BJ (cell line): ENCODE results near the gene FOLR2. TPM values are rescaled to one million over a fixed set of nuclear protein-coding genes. Genes with fewer than 3 reads are reported as not detected.

Source experiments
- CTCF ChIA-PET: fragments of 350-600 bp; formaldehyde crosslinking; extraction: SDS; loops from one replicate; lab custom pipeline; 2021; ENCODE audit warnings: antibody characterized with exemption, inconsistent platforms; lab: Yijun Ruan, JAX
- POLR2A ChIA-PET: fragments of 300-600 bp; sonication (Branson Sonifier 250); formaldehyde crosslinking; extraction: SDS; loops from one replicate; lab custom pipeline; 2021; ENCODE audit warnings: antibody characterized with exemption; lab: Charles Lee
- DNase-seq: peaks from one replicate; pipeline ENCODE4 v3.0.0-alpha.2; 2011; ENCODE audit warnings: low read depth
- H3K27me3 ChIP-seq: 2 replicates; pipeline ENCODE4 v1.6.0; 2011; ENCODE audit warnings: low read length; ENCODE audit not compliant: control insufficient read depth, insufficient read depth
- H3K36me3 ChIP-seq: 2 replicates; pipeline ENCODE4 v1.5.1; 2011; ENCODE audit warnings: low read length; ENCODE audit not compliant: control insufficient read depth, insufficient read depth
- H3K4me3 ChIP-seq: 2 replicates; pipeline ENCODE4 v1.5.1; 2011; ENCODE audit warnings: low read depth, mild to moderate bottlenecking, control low read depth, low read length
- CTCF ChIP-seq: IDR thresholded peaks from 2 replicates; pipeline ENCODE4 v1.5.1; 2011; ENCODE audit warnings: low read depth, mild to moderate bottlenecking, control low read depth, inconsistent platforms, low read length, moderate library complexity; ENCODE audit not compliant: insufficient read depth
- polyA plus RNA-seq: library from polyadenylated mRNA; depleted of rRNA; stranded (reverse); fragments of >200 nt; gene quantifications from 2 replicates; pipeline ENCODE4 v1.2.3, GENCODE V29; 2011

Gene FOLR2
- polyA plus RNA-seq, 1 experiment, result not detected

GRCh38 chr11:72222907-72223614, 6.5 kb downstream of the FOLR2 start:
- ChIA-PET POLR2A (interaction anchor here (0.6 to 0.7 kb wide), 2 partner anchors 185 to 1090 kb away, joined by 3 read pairs; no protein-coding TSS in a partner anchor), CTCF (interaction anchor here (0.6 to 7.5 kb wide), 5 partner anchors 15 to 268 kb away, joined by 3 to 57 read pairs (median 3); no protein-coding TSS in a partner anchor)
- peak; percentile 40 for TF ChIP-seq CTCF
- Histone ChIP-seq H3K36me3 (peaks cover 8% of the 10 kb centered on the region), H3K4me3 (peak overlapping the region; percentile 81), H3K27me3 (peaks cover 10% of the 10 kb centered on the region)
- peak; percentile 57 for DNase-seq

GRCh38 chr11:72223615-72224563, 7.3 kb downstream of the FOLR2 start:
- DNase-seq, result peak; percentile 13
- peaks cover 14% of the 10 kb centered on the region for H3K36me3 ChIP-seq
- peaks cover 2% of the 10 kb centered on the region; the same call in 1 of the 2 replicates for H3K27me3 ChIP-seq
- POLR2A ChIA-PET, result interaction anchor here (0.6 to 0.7 kb wide), 2 partner anchors 185 to 1089 kb away, joined by 3 read pairs; no protein-coding TSS in a partner anchor
- H3K4me3 ChIP-seq, result peak overlapping the region; percentile 81
- CTCF ChIA-PET, result interaction anchor here (0.6 to 7.5 kb wide), 4 partner anchors 14 to 267 kb away, joined by 3 to 57 read pairs (median 4); no protein-coding TSS in a partner anchor
- TF ChIP-seq CTCF, result no peak

- DNase-seq, result no peak
- POLR2A ChIA-PET, result interaction anchor here (0.9 kb wide), 1 partner anchor 128 kb away, joined by 3 read pairs; no protein-coding TSS in a partner anchor
- Histone ChIP-seq H3K4me3 (peak within 1 kb of the TSS; percentile 81), H3K27me3 (no peaks in the 10 kb centered on the region), H3K36me3 (peaks cover 22% of the 10 kb centered on the region)
- CTCF ChIA-PET, result interaction anchor here (0.6 to 7.5 kb wide), 2 partner anchors 13 to 208 kb away, joined by 3 to 57 read pairs; no protein-coding TSS in a partner anchor
- no peak for TF ChIP-seq CTCF
Observed at GRCh38 chr11:72224564-72225410, 8.2 kb downstream of the FOLR2 start, which contains the start of gene INPPL1. TSS of gene INPPL1 (plus strand) at chr11:72224767. CDS start at chr11:72224985, 218 bp downstream.

- peak overlapping the region; percentile 81 for H3K4me3 ChIP-seq
- peaks cover 29% of the 10 kb centered on the region for H3K36me3 ChIP-seq
- ChIA-PET POLR2A (interaction anchor here (0.9 kb wide), 1 partner anchor 127 kb away, joined by 3 read pairs; no protein-coding TSS in a partner anchor), CTCF (interaction anchor here (7.5 kb wide), 1 partner anchor 12 kb away, joined by 57 read pairs; no protein-coding TSS in a partner anchor)
- no peaks in the 10 kb centered on the region for H3K27me3 ChIP-seq
- no peak for TF ChIP-seq CTCF
- no peak for DNase-seq
Observed at GRCh38 chr11:72225411-72225951, 8.9 kb downstream of the FOLR2 start.
